ENCODE data around the gene IRF2BPL.
A peak's percentile ranks its signal among the peaks of the same experiment; 100 is the strongest.
"Not testable (repeated sequence)": the region's sequence is repeated elsewhere in the genome, so short reads cannot be mapped to it uniquely, and the experiment has no call there.

The IRF2BPL gene

DNA sequence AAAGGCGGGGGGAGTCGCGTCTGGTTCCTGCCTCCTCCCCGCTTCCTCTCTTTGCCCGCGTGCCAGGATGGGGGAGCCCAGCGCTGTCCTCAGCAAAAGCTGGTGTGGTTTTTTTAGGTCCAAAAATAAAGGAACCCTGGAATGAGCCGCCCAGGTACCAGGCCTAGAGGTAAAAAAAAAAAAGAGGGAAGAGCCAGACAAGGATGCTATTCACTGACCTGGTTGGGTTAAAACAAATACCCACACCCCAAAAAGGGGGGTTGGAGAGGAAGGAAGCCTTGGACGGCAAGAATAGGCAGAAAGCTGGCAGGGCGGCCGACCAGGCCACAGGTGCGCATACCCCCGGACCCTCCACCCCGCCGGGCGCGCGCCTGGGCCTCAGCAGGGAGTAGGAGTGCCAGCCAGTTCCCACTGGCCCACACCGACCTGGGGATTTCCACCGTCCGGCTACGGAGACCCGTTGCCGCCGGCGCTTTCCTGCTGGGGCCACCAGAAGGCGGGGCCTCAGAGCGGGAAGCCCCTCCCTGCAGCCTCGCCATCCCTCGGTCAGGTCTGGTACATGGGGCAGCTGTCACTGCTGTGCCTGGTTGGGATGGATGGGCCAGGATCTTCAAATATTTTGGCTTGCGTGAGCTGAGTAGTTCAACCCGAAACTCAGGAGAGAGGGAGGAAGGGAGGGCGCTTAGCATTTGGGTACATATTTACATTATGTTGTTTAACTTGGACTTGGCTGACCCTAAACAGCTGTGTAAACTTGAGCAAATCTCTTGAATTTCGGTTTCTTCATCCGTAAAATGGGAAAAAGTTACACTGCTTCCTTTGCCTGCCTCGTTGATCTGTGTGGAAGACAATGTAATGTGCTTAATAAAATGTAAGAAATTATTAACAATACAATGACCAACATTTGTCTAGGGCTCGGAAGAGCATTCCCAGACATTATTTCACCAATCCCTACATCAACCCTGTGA, 5.4 kb upstream of the IRF2BPL start:
- DNase-seq (ENCODE audit: low spot score): peak; percentile 73

- peak; percentile 86 for DNase-seq (ENCODE audit: low spot score)
Measured at GRCh38 chr14:77032844-77033621, 4.5 kb upstream of the IRF2BPL start.

- DNase-seq (ENCODE audit: low spot score): no peak
Measured at GRCh38 chr14:77032491-77032843, 4.0 kb upstream of the IRF2BPL start.

GRCh38 chr14:77031759-77032490, 3.4 kb upstream of the IRF2BPL start:
- peak; percentile 34 for DNase-seq (ENCODE audit: low spot score)

DNA sequence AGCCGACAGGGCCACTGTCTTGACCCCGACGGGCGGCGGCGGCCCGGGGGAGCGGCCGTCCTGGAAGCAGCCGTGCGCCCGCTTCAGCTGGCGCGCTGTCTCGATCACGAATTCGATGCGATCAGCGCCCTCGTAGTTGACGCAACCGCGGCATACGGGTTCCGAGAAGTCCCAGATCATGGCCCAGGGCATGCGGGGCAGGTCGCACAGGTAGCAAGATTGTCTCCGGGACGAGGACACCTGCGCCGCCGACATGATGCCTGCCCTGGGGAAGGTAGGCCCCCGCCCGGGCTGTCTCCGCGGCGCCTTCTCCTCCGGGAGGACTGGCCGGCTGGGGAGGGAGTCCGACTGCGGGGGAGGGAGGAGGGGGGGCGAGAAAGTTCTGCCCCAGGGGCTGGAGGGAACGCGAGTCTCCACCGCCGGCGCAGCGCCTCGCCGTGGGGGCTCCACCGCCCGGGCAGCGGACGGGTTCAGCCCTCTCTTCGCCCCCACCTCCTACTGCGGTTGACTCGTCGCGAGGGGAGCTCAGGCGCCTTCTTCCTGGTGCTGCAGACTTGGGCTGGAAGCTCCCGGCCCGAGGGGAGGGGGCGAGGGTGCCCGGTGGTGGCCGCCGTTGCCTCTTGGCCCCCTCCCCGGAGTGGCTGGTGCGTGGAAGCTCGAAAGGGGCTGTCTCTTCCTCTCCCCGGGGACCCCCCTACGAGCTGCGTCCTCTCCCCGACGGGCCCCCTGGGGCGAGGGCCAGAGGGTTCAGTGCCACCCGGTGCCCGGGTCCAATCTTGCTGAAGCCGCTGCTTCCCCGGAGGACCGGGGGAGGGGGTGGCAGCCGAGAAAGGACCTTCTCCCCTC, 747 bp downstream of the IRF2BPL start:
- DNase-seq (ENCODE audit: low spot score): peak; percentile 67

GRCh38 chr14:77026930-77027537, 1.5 kb downstream of the IRF2BPL start:
- peak; percentile 56 for DNase-seq (ENCODE audit: low spot score)

DNA sequence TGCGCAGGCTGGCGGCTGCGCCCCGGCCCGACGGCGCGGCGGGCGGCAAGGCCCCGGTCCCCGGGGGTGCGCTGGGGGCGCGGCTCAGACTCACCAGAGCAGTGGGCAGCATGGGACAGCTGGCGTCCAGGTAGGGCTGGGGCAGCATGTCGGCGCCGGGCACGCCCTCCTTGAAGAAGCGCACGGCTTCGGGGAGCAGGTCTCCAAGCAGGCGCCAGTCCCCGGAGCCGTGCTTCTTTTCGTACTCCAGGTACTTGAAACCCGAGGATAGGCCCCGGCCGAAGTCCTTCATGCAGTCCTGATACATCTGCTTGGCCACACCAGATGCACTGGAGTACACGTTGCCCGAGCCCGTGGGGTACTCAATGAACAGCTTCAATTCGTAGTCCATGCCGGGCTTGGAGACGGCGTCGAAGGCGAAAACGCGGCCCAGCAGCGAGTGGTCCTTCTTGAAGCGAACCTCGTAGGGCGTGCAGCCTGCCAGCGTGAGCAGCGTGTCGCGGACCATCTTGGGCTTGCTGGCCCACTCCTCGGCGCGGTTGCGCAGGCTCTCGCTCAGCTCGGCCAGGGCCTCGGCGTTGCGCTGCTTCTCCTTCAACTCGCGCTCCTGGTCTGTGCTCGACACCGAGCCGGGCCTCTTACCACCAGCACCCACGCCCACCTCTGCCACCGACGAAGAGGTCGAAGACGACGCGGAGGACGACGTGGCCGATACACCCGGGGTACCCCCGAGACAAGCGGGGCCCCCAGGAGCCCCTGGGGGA, 2.2 kb downstream of the IRF2BPL start:
- DNase-seq (ENCODE audit: low spot score): peak; percentile 44

DNA sequence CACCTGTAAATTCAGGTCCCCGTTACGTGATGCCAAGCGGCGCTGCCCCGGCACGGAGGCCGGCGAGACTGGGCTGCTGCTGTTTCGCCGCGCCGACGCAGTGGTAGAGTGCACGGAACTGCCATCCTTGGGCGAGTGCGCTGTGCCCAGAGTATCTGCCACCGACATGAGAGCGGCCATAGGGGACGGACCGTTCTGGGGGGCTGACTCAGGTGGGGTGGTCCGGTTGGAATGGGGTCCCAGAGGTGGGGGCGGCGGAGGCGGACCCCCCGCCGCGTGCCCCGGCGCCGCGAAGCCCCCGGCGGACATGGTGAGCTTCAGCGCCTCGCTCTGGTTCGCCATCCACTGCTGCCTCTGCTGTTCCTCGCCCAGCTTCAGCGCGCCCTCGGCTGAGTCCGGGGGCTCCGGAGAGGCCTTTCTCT, 2.8 kb downstream of the IRF2BPL start:
- no peak for DNase-seq (ENCODE audit: low spot score)

GRCh38 chr14:77024171-77024691, 4.3 kb downstream of the IRF2BPL start:
- DNase-seq (ENCODE audit: low spot score): no peak

GRCh38 chr14:77023001-77023996, 5.2 kb downstream of the IRF2BPL start:
- DNase-seq (ENCODE audit: low spot score): no peak

- no peak for DNase-seq (ENCODE audit: low spot score)
Measured at GRCh38 chr14:77022236-77022852, 6.2 kb downstream of the IRF2BPL start.

DNA sequence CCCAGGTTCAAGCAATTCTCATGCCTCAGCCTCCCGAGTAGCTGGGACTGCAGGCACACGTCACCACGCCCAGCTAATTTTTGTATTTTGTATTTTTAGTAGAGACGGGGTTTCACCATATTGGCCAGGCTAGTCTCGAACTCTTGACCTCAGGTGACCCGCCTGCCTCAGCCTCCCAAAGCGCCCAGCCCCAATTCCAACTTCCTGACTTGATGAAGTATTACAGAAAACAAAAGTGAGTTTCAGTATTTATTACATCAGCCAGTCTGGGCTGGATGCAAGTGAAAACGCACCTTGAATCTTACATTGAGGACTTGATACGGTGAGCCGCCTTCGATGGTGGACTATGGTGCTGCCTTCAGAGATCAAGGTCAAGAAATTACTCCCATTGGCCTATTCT, 7.1 kb downstream of the IRF2BPL start:
- not testable (repeated sequence) for DNase-seq (ENCODE audit: low spot score)

GRCh38 chr14:77018785-77019184, 9.7 kb downstream of the IRF2BPL start:
- no peak for DNase-seq (ENCODE audit: low spot score)

- no peak for DNase-seq (ENCODE audit: low spot score)
Measured at GRCh38 chr14:77017666-77018065, 10.8 kb downstream of the IRF2BPL start.

DNA sequence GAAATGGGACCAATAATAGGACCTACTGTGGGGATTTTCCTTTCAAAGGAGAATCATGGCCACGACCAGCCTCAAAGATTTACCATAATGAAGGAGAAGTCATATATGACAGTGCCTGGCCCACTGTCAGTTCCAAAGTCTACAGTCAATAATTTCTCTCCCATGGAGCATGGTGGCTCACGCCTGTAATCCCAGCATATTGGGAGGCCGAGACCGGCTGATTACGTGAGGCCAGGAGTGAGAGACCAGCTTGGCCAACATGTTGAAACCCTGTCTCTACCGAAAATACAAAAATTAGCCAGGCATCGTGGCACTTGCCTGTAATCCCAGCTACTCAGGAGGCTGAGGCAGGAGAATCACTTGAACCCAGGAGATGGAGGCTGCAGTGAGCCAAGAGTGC, 13.8 kb downstream of the IRF2BPL start:
- DNase-seq (ENCODE audit: low spot score): no peak

GRCh38 chr14:77014004-77014604, 14.4 kb downstream of the IRF2BPL start:
- peak; percentile 82 for DNase-seq (ENCODE audit: low spot score)

DNA sequence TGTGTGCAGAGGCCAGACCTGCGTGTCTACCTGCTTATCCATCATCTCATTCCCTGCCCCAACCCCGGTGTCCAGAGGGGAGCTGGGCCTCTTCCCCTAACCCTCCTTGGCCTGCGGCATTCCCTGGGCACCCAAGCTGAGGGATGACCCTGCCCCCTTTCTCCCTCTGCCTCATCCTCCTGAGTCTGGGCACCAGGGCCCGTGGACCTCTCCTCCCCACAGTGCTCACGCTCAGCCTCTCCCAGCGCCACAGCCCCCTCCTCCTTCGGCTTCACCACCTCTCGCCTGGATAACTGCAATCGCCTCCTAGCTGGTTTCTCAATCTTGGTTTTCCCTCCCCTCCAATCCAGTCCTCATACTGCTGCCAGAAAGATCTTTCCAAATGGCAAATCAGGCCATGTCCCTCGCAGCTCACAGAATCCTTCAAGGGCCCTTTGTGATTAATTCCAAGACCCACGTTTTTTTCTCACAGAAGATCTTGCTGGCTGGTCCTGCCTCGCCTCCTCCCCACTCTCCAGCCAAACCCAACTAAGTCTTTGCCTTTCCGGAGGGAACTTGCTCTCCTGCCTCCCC, 16.2 kb downstream of the IRF2BPL start:
- DNase-seq (ENCODE audit: low spot score): no peak
